Testis (tissue), 2 donors: Measurements from ENCODE around the gene IL17A.

Experiments used
- CTCF ChIP-seq, 3 experiments: fragments of 450-650 bp in 2 of 3; fragments of 200-600 bp in 1 of 3; sonication (generic) in 1 of 3; IDR thresholded peaks; one replicate each; pipeline ENCODE4 v1.5.1; 2016 to 2019; ENCODE audit warnings: antibody characterized with exemption in 3 of 3, mild to moderate bottlenecking in 2 of 3, moderate library complexity in 1 of 3
- POLR2A ChIP-seq: fragments of 450-650 bp; IDR thresholded peaks from one replicate; pipeline ENCODE4 v1.6.1; 2017; ENCODE audit warnings: antibody characterized with exemption, mild to moderate bottlenecking, moderate library complexity

DNA sequence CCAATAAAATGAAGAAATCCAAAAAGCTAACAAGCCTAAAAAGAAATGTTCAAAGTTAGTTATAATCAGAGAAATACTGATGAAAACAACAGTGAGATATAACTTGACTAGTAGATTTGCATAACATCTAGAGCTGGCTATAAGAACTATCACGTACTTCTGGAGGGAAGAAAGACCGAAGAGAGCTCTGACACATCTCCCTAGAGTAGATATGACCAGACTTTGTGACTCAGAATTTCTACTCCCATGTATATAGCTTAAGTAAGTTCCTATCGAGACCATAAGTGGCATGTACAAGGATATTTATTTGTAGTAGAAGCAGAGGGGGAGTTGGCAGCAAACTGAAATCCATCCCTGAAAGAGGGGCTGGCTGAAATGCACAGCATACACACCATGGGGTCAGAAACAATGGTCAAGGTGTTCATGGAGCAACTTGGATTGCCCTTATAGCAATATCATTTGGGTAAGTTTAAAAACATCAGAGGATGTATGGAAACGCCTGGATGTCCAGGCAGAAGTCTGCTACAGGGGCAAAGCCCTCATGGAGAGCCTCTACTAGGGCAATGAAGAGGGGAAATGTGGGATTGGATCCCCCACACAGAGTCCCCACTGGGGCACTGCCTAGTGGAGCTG, 25.6 kb upstream of the IL17A start:
- no peak for TF ChIP-seq CTCF (IDR thresholded peaks at IDR 0.05)
- no peak for TF ChIP-seq POLR2A
